Stimulated activated CD8-positive, alpha-beta memory T cell treated with anti-CD3 and anti-CD28 coated beads, Interleukin-15, amount 100 ng/mL, for 24 hours (primary cell): ENCODE results near the gene SLC44A1.

ENCODE experiments used
- DNase-seq: peaks from one replicate; pipeline ENCODE4 v3.0.0-alpha.2; 2020; ENCODE audit warnings: low read depth

SLC44A1 gene

GRCh38 chr9:105339849-105340248 lies 95.4 kb downstream of the SLC44A1 start:
- no peak for DNase-seq

- no peak for DNase-seq
Observed at GRCh38 chr9:105341434-105342146, 97.1 kb downstream of the SLC44A1 start.

GRCh38 chr9:105342147-105342505 lies 97.7 kb downstream of the SLC44A1 start:
- DNase-seq, result no peak

- DNase-seq, result no peak
Observed at GRCh38 chr9:105344283-105344682, 99.8 kb downstream of the SLC44A1 start.

- DNase-seq, result no peak
Observed at GRCh38 chr9:105345626-105346025, 101.2 kb downstream of the SLC44A1 start.

- DNase-seq, result no peak
Observed at GRCh38 chr9:105346273-105346672, 101.8 kb downstream of the SLC44A1 start.

GRCh38 chr9:105354448-105354847 lies 110.0 kb downstream of the SLC44A1 start:
- no peak for DNase-seq

- no peak for DNase-seq
Observed at GRCh38 chr9:105355781-105356180, 111.3 kb downstream of the SLC44A1 start.

GRCh38 chr9:105357937-105358336 lies 113.5 kb downstream of the SLC44A1 start:
- DNase-seq, result no peak

- DNase-seq, result no peak
Observed at GRCh38 chr9:105359892-105360291, 115.4 kb downstream of the SLC44A1 start.

- DNase-seq, result no peak
Observed at GRCh38 chr9:105360344-105360743, 115.9 kb downstream of the SLC44A1 start.

GRCh38 chr9:105361873-105362272 lies 117.4 kb downstream of the SLC44A1 start:
- DNase-seq, result no peak

- DNase-seq, result no peak
Observed at GRCh38 chr9:105362470-105362869, 118.0 kb downstream of the SLC44A1 start.

GRCh38 chr9:105363837-105364236 lies 119.4 kb downstream of the SLC44A1 start:
- DNase-seq, result no peak

- no peak for DNase-seq
Observed at GRCh38 chr9:105369911-105370310, 125.5 kb downstream of the SLC44A1 start.

- DNase-seq, result no peak
Observed at GRCh38 chr9:105373723-105374122, 129.3 kb downstream of the SLC44A1 start.

- no peak for DNase-seq
Observed at GRCh38 chr9:105375323-105375722, 130.9 kb downstream of the SLC44A1 start.

GRCh38 chr9:105376893-105377292 lies 132.4 kb downstream of the SLC44A1 start:
- DNase-seq, result no peak

GRCh38 chr9:105385381-105385985 lies 141.0 kb downstream of the SLC44A1 start:
- no peak for DNase-seq

GRCh38 chr9:105389796-105390195 lies 145.3 kb downstream of the SLC44A1 start:
- no peak for DNase-seq

GRCh38 chr9:105390871-105391270 lies 146.4 kb downstream of the SLC44A1 start:
- no peak for DNase-seq

- DNase-seq, result no peak
Observed at GRCh38 chr9:105391288-105391687, 146.8 kb downstream of the SLC44A1 start.

GRCh38 chr9:105392531-105392930 lies 148.1 kb downstream of the SLC44A1 start:
- DNase-seq, result no peak
